Ascending aorta (tissue), 2 donors: ENCODE measurements around the gene ZNF362. TPM values are rescaled to one million over a fixed set of nuclear protein-coding genes. Genes with fewer than 3 reads are reported as not detected.
"Not testable (repeated sequence)": the region's sequence is repeated elsewhere in the genome, so short reads cannot be mapped to it uniquely, and the experiment has no call there.

Source experiments
- DNase-seq, 2 donors: peaks; one replicate each; pipeline ENCODE4 v3.0.0-alpha.2; 2019; ENCODE audit warnings: low spot score in 2 of 2
- H3K27ac ChIP-seq, 2 donors: fragments of 200-600 bp; sonication (generic); one replicate each; pipeline ENCODE4 v1.5.1; 2016 to 2017; ENCODE audit warnings: mild to moderate bottlenecking in 1 of 2
- H3K27me3 ChIP-seq: fragments of 200-600 bp; sonication (generic); one replicate; pipeline ENCODE4 v1.5.1; 2017
- H3K36me3 ChIP-seq, 2 donors: fragments of 200-600 bp; sonication (generic); one replicate each; pipeline ENCODE4 v1.5.1; 2016
- H3K4me1 ChIP-seq, 2 donors: fragments of 200-600 bp; sonication (generic); one replicate each; pipeline ENCODE4 v1.5.1; 2016 to 2017; ENCODE audit warnings: mild to moderate bottlenecking in 1 of 2
- H3K4me3 ChIP-seq, 2 donors: fragments of 200-600 bp; sonication (generic); one replicate each; pipeline ENCODE4 v1.5.1; 2016 to 2017; ENCODE audit warnings: mild to moderate bottlenecking in 1 of 2
- H3K9me3 ChIP-seq, 2 donors: fragments of 200-600 bp; sonication (generic); one replicate each; pipeline ENCODE4 v1.5.1; 2016
- intact Hi-C: fragments of 100-400 bp; cut with DNase I; formaldehyde crosslinking; loops from one replicate; pipeline ENCODE4 v1.15.1; 2023
- total RNA-seq: library from RNA; depleted of rRNA; stranded (reverse); fragments of >200 nt; gene quantifications from one replicate; pipeline ENCODE4 v1.1.0, GENCODE V29; 2016
- TF ChIP-seq, protein P1 (sequence below), 3 experiments: fragments of 200-600 bp in 2 of 3; fragments of 450-650 bp in 1 of 3; sonication (generic) in 2 of 3; IDR thresholded peaks; one replicate each; pipeline ENCODE4 v1.5.1; 2016 to 2019; ENCODE audit warnings: antibody characterized with exemption in 3 of 3, mild to moderate bottlenecking in 1 of 3, moderate library complexity in 1 of 3

Gene ZNF362
- total RNA-seq, 1 donor from 2014 or later, result 34.4 TPM

GRCh38 chr1:33237579-33237978, 18.7 kb upstream of the ZNF362 start:
- no peaks in the 10 kb centered on the region for H3K27me3 ChIP-seq
- no peaks in the 10 kb centered on the region for H3K9me3 ChIP-seq
- H3K4me1 ChIP-seq, result no peaks in the 10 kb centered on the region
- no peak overlapping the region for H3K4me3 ChIP-seq
- intact Hi-C loops, result no loop called here
- H3K27ac ChIP-seq, result no peak overlapping the region
- TF ChIP-seq, protein P1, sequence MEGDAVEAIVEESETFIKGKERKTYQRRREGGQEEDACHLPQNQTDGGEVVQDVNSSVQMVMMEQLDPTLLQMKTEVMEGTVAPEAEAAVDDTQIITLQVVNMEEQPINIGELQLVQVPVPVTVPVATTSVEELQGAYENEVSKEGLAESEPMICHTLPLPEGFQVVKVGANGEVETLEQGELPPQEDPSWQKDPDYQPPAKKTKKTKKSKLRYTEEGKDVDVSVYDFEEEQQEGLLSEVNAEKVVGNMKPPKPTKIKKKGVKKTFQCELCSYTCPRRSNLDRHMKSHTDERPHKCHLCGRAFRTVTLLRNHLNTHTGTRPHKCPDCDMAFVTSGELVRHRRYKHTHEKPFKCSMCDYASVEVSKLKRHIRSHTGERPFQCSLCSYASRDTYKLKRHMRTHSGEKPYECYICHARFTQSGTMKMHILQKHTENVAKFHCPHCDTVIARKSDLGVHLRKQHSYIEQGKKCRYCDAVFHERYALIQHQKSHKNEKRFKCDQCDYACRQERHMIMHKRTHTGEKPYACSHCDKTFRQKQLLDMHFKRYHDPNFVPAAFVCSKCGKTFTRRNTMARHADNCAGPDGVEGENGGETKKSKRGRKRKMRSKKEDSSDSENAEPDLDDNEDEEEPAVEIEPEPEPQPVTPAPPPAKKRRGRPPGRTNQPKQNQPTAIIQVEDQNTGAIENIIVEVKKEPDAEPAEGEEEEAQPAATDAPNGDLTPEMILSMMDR (IDR thresholded peaks at IDR 0.05), result no peak
- no peaks in the 10 kb centered on the region for H3K36me3 ChIP-seq
- DNase-seq, result no peak

DNA sequence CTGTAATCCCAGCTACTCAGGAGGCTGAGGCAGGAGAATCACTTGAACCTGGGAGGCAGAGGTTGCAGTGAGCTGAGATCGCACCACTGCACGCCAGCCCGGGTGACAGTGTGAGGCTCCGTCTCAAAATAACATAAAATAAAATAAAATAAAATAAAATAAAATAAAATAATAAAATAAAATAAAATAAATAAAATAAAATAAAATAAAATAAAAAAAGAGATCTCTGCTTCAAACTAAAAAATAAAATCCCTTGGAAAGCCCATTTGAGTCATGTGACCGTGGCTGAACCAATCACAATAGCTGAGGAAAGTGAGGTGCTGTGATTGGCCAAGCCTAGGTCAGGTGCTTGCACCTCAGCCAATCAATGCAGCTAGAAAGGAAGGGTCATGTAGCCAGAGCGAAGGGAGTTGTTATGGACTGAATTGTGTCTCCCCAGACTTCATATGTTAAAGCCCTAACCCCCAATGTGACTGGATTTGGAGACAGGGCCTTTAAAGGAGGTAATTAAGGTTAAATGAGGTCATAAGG, 18.0 kb upstream of the ZNF362 start:
- DNase-seq, intact Hi-C loops, H3K9me3 ChIP-seq, H3K27me3 ChIP-seq, H3K4me1 ChIP-seq, H3K4me3 ChIP-seq, H3K36me3 ChIP-seq, H3K27ac ChIP-seq: not testable (repeated sequence)

DNA sequence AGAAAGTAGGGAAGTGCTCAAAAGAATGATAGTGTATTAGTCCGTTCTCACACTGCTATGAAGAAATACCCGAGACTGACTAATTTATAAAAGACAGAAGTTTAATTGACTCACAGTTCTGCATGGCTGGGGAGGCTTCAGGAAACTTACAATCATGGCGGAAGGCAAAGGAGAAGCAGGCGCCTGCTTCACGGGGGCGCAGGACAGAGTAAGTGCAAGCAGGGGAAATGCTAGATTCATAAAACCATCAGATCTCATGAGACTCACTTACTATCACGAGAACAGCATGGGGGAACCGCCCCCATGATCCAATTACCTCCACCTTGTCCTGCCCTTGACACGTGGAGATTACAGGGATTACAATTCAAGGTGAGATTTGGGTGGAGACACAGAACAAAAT, 16.9 kb upstream of the ZNF362 start:
- H3K4me1 ChIP-seq, DNase-seq, H3K27me3 ChIP-seq, H3K27ac ChIP-seq, H3K36me3 ChIP-seq, H3K4me3 ChIP-seq, H3K9me3 ChIP-seq, intact Hi-C loops: not testable (repeated sequence)

GRCh38 chr1:33241866-33242265, 14.4 kb upstream of the ZNF362 start:
- H3K27me3 ChIP-seq, result no peaks in the 10 kb centered on the region
- no peaks in the 10 kb centered on the region for H3K36me3 ChIP-seq
- no peak overlapping the region for H3K27ac ChIP-seq
- intact Hi-C loops, result no loop called here
- H3K4me1 ChIP-seq, result no peaks in the 10 kb centered on the region
- no peak overlapping the region for H3K4me3 ChIP-seq
- TF ChIP-seq, protein P1 (IDR thresholded peaks at IDR 0.05), result no peak
- H3K9me3 ChIP-seq, result no peaks in the 10 kb centered on the region
- no peak for DNase-seq

- no peak for DNase-seq
- TF ChIP-seq, protein P1 (IDR thresholded peaks at IDR 0.05), result no peak
- Histone ChIP-seq H3K4me3 (no peak overlapping the region), H3K4me1 (no peaks in the 10 kb centered on the region), H3K27ac (no peak overlapping the region), H3K36me3 (no peaks in the 10 kb centered on the region), H3K27me3 (no peaks in the 10 kb centered on the region), H3K9me3 (no peaks in the 10 kb centered on the region)
- intact Hi-C loops, result no loop called here
These were observed 13.6 kb upstream of the ZNF362 start for GRCh38 chr1:33242652-33243051.

GRCh38 chr1:33244143-33244808, 12.0 kb upstream of the ZNF362 start:
- no peak for DNase-seq
- no peak overlapping the region for H3K4me3 ChIP-seq
- H3K27me3 ChIP-seq, result no peaks in the 10 kb centered on the region
- no peaks in the 10 kb centered on the region for H3K4me1 ChIP-seq
- TF ChIP-seq, protein P1 (IDR thresholded peaks at IDR 0.05), result no peak
- no peak overlapping the region for H3K27ac ChIP-seq
- no peaks in the 10 kb centered on the region for H3K36me3 ChIP-seq
- intact Hi-C loops, result no loop called here
- no peaks in the 10 kb centered on the region for H3K9me3 ChIP-seq

- H3K4me1 ChIP-seq, result no peaks in the 10 kb centered on the region
- H3K36me3 ChIP-seq, result no peaks in the 10 kb centered on the region
- no peak overlapping the region for H3K4me3 ChIP-seq
- intact Hi-C loops, result no loop called here
- no peak overlapping the region for H3K27ac ChIP-seq
- no peak for DNase-seq
- no peaks in the 10 kb centered on the region for H3K9me3 ChIP-seq
- no peaks in the 10 kb centered on the region for H3K27me3 ChIP-seq
- TF ChIP-seq, protein P1 (IDR thresholded peaks at IDR 0.05), result no peak
These were observed 11.5 kb upstream of the ZNF362 start for GRCh38 chr1:33244809-33245186.
